ENCODE data around the gene ZBTB11.
A peak's percentile ranks its signal among the peaks of the same experiment; 100 is the strongest.

GRCh38 chr3:101638261-101638745 is 38.6 kb downstream of the ZBTB11 start:
- peak; percentile 22 for TF ChIP-seq CTCF (IDR thresholded peaks at IDR 0.05; ENCODE audit: poor library complexity)
- TF ChIP-seq EZH2phosphoT487 (IDR thresholded peaks at IDR 0.05; ENCODE audit: low read depth, severe bottlenecking, unreplicated experiment), result no peak

Measured in hepatocyte (in vitro differentiated cells).